HepG2 (cell line): ENCODE results near the gene PEAK1. TPM values are rescaled to one million over a fixed set of nuclear protein-coding genes. Genes with fewer than 3 reads are reported as not detected.

Experiments used
- ATAC-seq: fragments of 200-7000 bp; cut with Tn5 transposase; 3 replicates; pipeline ENCODE4 v1.9.1; 2020; ENCODE audit warnings: mild to moderate bottlenecking, moderate library complexity
- BruUV-seq: library from RNA; stranded (reverse); fragments of 400-500 nt; replicated peaks from 2 replicates; lab custom pipeline; 2021; lab: Mats Ljungman, UMichigan
- CTCF ChIA-PET: fragments of 300-600 bp; formaldehyde crosslinking; extraction: SDS; loops from one replicate; lab custom pipeline; 2021; ENCODE audit warnings: low total read pairs, inconsistent platforms, low intra/inter-chr PET ratio; lab: Yijun Ruan, JAX
- POLR2A ChIA-PET: fragments of 350-600 bp; sonication (Branson Sonifier 250); formaldehyde crosslinking; loops from one replicate; lab custom pipeline; 2020; ENCODE audit warnings: antibody characterized with exemption, inconsistent platforms; lab: Yijun Ruan, JAX
- DNase-seq: peaks from one replicate; pipeline ENCODE4 v3.0.0-alpha.2; 2015; ENCODE audit warnings: low spot score
- FAIRE-seq: peaks from 3 replicates; lab custom pipeline; 2011; peaks lifted over from hg19 to GRCh38; lab: Jason Lieb, UNC
- H2AFZ ChIP-seq: one replicate; pipeline ENCODE4 v1.6.1; 2011; ENCODE audit warnings: low read length, inconsistent platforms
- H3K27ac ChIP-seq: fragments of 300-600 bp; 3 replicates; pipeline ENCODE4 v1.8.0; 2011; ENCODE audit warnings: mixed run types, mild to moderate bottlenecking, mixed read lengths, low read length, inconsistent platforms; ENCODE audit not compliant: insufficient read depth; ENCODE audit errors: extremely low read length
- H3K27me3 ChIP-seq, 2 experiments: fragments of 200-600 bp in 1 of 2; 2 replicates in 1 of 2; 3 replicates in 1 of 2; pipeline versions ENCODE4 v1.6.0 to v1.8.0; 2011; ENCODE audit warnings: low read length in 2 of 2, mild to moderate bottlenecking in 2 of 2, moderate library complexity in 2 of 2, inconsistent platforms in 1 of 2; ENCODE audit not compliant: insufficient read depth in 2 of 2, control insufficient read depth in 1 of 2
- H3K36me3 ChIP-seq, 2 experiments: fragments of 200-600 bp in 1 of 2; replicated peaks in 1 of 2; 2 replicates in 1 of 2; 3 replicates in 1 of 2; pipeline versions ENCODE4 v1.5.1 to v1.8.0; 2011; ENCODE audit warnings: low read length in 2 of 2, inconsistent platforms in 1 of 2; ENCODE audit not compliant: insufficient read depth in 2 of 2, control insufficient read depth in 1 of 2
- H3K4me1 ChIP-seq: 2 replicates; pipeline ENCODE4 v1.5.1; 2012; ENCODE audit warnings: low read length, inconsistent platforms; ENCODE audit not compliant: insufficient read depth
- H3K4me2 ChIP-seq: 2 replicates; pipeline ENCODE4 v1.6.0; 2011; ENCODE audit warnings: low read depth, low read length, inconsistent platforms
- H3K4me3 ChIP-seq, 3 experiments: fragments of 200-600 bp in 1 of 3; sonication (generic), shearing (Covaris generic) in 1 of 3; replicated peaks in 1 of 3; 2 replicates each; pipeline ENCODE4 v1.5.1; 2011 to 2016; ENCODE audit warnings: low read length in 3 of 3, inconsistent platforms in 2 of 3, low read depth in 2 of 3, mild to moderate bottlenecking in 2 of 3, control low read depth in 1 of 3, mixed read lengths in 1 of 3; ENCODE audit not compliant: insufficient read depth in 1 of 3
- H3K79me2 ChIP-seq: one replicate; pipeline ENCODE4 v1.6.1; 2011; ENCODE audit warnings: low read length, inconsistent platforms; ENCODE audit not compliant: insufficient read depth
- H3K9ac ChIP-seq: 2 replicates; pipeline ENCODE4 v1.6.0; 2011; ENCODE audit warnings: mild to moderate bottlenecking, low read depth, low read length, inconsistent platforms; ENCODE audit not compliant: insufficient read depth
- H3K9me3 ChIP-seq: 2 replicates; pipeline ENCODE4 v1.5.1; 2012; ENCODE audit warnings: mild to moderate bottlenecking, low read length
- H4K20me1 ChIP-seq: 2 replicates; pipeline ENCODE4 v1.6.0; 2011; ENCODE audit warnings: inconsistent platforms, mild to moderate bottlenecking, low read length, moderate library complexity; ENCODE audit not compliant: insufficient read depth
- AGO1 ChIP-seq: fragments of 200-400 bp; formaldehyde crosslinking; IDR thresholded peaks from 2 replicates; pipeline ENCODE4 v1.6.1; 2017; ENCODE audit warnings: mild to moderate bottlenecking, low read depth, low read length, moderate library complexity; ENCODE audit not compliant: poor library complexity, severe bottlenecking
- BATF2 ChIP-seq: sonication (generic); formaldehyde crosslinking; IDR thresholded peaks from 2 replicates; pipeline ENCODE4 v1.8.0; 2022; ENCODE audit warnings: mild to moderate bottlenecking, missing genetic modification reagents, moderate library complexity
- CHCHD3 ChIP-seq: sonication (generic); formaldehyde crosslinking; IDR thresholded peaks from 2 replicates; pipeline ENCODE4 v1.8.0; 2022; ENCODE audit warnings: mild to moderate bottlenecking, missing genetic modification reagents, moderate library complexity
- CHD2 ChIP-seq: IDR thresholded peaks from 2 replicates; pipeline ENCODE4 v1.6.1; 2011; ENCODE audit warnings: low read depth, low read length, improper control_type of control experiment
- DR1 ChIP-seq: sonication (generic); formaldehyde crosslinking; IDR thresholded peaks from 2 replicates; pipeline ENCODE4 v1.8.0; 2021; ENCODE audit warnings: mild to moderate bottlenecking, missing genetic modification reagents, inconsistent platforms
- GPBP1L1 ChIP-seq: sonication (generic); formaldehyde crosslinking; IDR thresholded peaks from 2 replicates; pipeline ENCODE4 v1.5.0; 2020; ENCODE audit warnings: mild to moderate bottlenecking, missing genetic modification reagents
- KDM6A ChIP-seq: IDR thresholded peaks from 2 replicates; pipeline ENCODE4 v1.6.1; 2016; ENCODE audit warnings: low read depth
- MBD4 ChIP-seq: IDR thresholded peaks from 2 replicates; pipeline ENCODE4 v1.6.1; 2012; ENCODE audit warnings: low read length, inconsistent platforms, borderline replicate concordance
- MEIS2 ChIP-seq: sonication (generic); formaldehyde crosslinking; IDR thresholded peaks from 2 replicates; pipeline ENCODE4 v1.9.0; 2021; ENCODE audit warnings: mild to moderate bottlenecking, missing genetic modification reagents
- RFXAP ChIP-seq: sonication (generic); formaldehyde crosslinking; IDR thresholded peaks from 2 replicates; pipeline ENCODE4 v1.4.0; 2020; ENCODE audit warnings: missing genetic modification reagents, borderline replicate concordance
- TBX2 ChIP-seq: sonication (generic); formaldehyde crosslinking; IDR thresholded peaks from 2 replicates; pipeline ENCODE4 v1.5.0; 2020; ENCODE audit warnings: missing genetic modification reagents, mild to moderate bottlenecking, borderline replicate concordance
- TBX3 ChIP-seq: fragments of 450-650 bp; IDR thresholded peaks from 2 replicates; pipeline ENCODE4 v1.6.1; 2017; ENCODE audit warnings: antibody characterized with exemption, mild to moderate bottlenecking, inconsistent platforms, borderline replicate concordance
- THAP8 ChIP-seq: sonication (generic); formaldehyde crosslinking; IDR thresholded peaks from 2 replicates; pipeline ENCODE4 v1.5.1; 2020; ENCODE audit warnings: missing genetic modification reagents, mild to moderate bottlenecking, borderline replicate concordance
- ZNF124 ChIP-seq: sonication (generic); formaldehyde crosslinking; IDR thresholded peaks from 2 replicates; pipeline ENCODE4 v1.4.0; 2020; ENCODE audit warnings: missing genetic modification reagents
- ZNF20 ChIP-seq: sonication (generic); formaldehyde crosslinking; IDR thresholded peaks from 2 replicates; pipeline ENCODE4 v1.4.0; 2020; ENCODE audit warnings: mild to moderate bottlenecking, moderate library complexity, missing genetic modification reagents
- ZNF274 ChIP-seq: sonication (generic); formaldehyde crosslinking; IDR thresholded peaks from 2 replicates; pipeline ENCODE4 v1.5.1; 2020; ENCODE audit warnings: mild to moderate bottlenecking, missing genetic modification reagents
- ZNF34 ChIP-seq: sonication (generic); formaldehyde crosslinking; IDR thresholded peaks from 2 replicates; pipeline ENCODE4 v1.4.0; 2020; ENCODE audit warnings: mild to moderate bottlenecking, missing genetic modification reagents, borderline replicate concordance
- ZNF776 ChIP-seq: sonication (generic); formaldehyde crosslinking; IDR thresholded peaks from 2 replicates; pipeline ENCODE4 v1.4.0; 2020; ENCODE audit warnings: mild to moderate bottlenecking, missing genetic modification reagents
- WGBS: methylation state at CpG from one replicate; pipeline ENCODE4 v1.1.6; 2017; ENCODE audit warnings: low lambda C conversion rate; 5-methylcytosine and 5-hydroxymethylcytosine counted together
- in situ Hi-C: cut with HindIII; loops from 2 replicates; pipeline ENCODE4 v1.10.0; 2017; ENCODE audit warnings: low pct_unique_long_range_greater_than_20kb; ENCODE audit not compliant: extremely low pct_ligation_motif_present
- intact Hi-C: fragments of 100-400 bp; cut with micrococcal nuclease; formaldehyde crosslinking; loops from one replicate; pipeline ENCODE4 v1.10.0; 2022; ENCODE audit not compliant: unreplicated experiment
- polyA plus RNA-seq, 8 experiments: library from polyadenylated mRNA; depleted of rRNA in 3 of 8; stranded (reverse) in 7 of 8; unstranded in 1 of 8; fragments of >200 nt; fragmentation: Illumina TruSeq in 4 of 8; extraction: Trizol in 4 of 8; gene quantifications; 2 replicates each; pipeline versions ENCODE4 v1.2.1 to v1.2.3, GENCODE V29; 2011 to 2016; ENCODE audit warnings: low read depth in 4 of 8, missing spikeins in 1 of 8, mixed read lengths in 1 of 8; ENCODE audit not compliant: insufficient read depth in 1 of 8
- total RNA-seq, 5 experiments: library from RNA; depleted of rRNA; stranded (reverse); fragments of >200 nt; fragmentation: Illumina TruSeq; extraction: Trizol; gene quantifications; 2 replicates each; pipeline ENCODE4 v1.2.3, GENCODE V29; 2016; ENCODE audit warnings: low read depth in 1 of 5
- TF ChIP-seq, protein P1 (sequence below): sonication (generic); formaldehyde crosslinking; IDR thresholded peaks from 2 replicates; pipeline ENCODE4 v1.8.0; 2022; ENCODE audit warnings: mild to moderate bottlenecking, missing genetic modification reagents, borderline replicate concordance
- TF ChIP-seq, protein P2 (sequence below): sonication (generic); formaldehyde crosslinking; IDR thresholded peaks from 2 replicates; pipeline ENCODE4 v1.4.0; 2020; ENCODE audit warnings: mild to moderate bottlenecking, missing genetic modification reagents

Gene PEAK1
- total and polyA plus RNA-seq, 2 of the 13 experiments (the other 11 are each of a cell fraction or from before 2014, with no cell fraction given) = 6.0 to 6.6 TPM

DNA sequence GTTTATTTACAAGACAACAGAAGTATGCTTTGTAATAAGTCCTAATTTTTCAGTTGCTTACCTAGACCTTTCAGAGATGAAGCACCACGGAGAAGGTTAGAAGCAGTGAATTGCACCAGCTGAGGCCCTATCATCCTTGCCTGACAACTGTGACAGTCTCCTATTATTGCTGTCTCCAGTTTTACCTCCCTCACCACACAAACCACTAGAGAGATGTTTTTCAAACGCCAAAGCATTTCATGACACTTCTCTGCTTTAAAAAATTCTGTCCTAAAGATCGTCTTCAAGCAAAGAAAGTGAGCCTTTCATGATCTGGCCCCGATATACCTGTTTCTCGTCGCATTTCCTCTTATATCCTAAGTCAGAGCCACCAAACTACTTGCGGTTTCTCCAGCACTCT, 276.7 kb downstream of the PEAK1 start:
- no peaks in the 10 kb centered on the region for H3K36me3 ChIP-seq
- no peak overlapping the region for H2AFZ ChIP-seq
- no peak for ATAC-seq
- POLR2A ChIA-PET = no interaction called here
- H3K9me3 ChIP-seq = peaks cover 14% of the 10 kb centered on the region; the same call in 1 of the 2 replicates
- no TSS peak for BruUV-seq
- H3K79me2 ChIP-seq = no peaks in the 10 kb centered on the region
- TF ChIP-seq CHD2 (no peak), CHCHD3 (no peak), THAP8 (CRISPR knock-in tag) (no peak), BATF2 (CRISPR knock-in tag) (no peak), ZNF20 (CRISPR knock-in tag) (no peak), ZNF124 (no peak), TBX2 (CRISPR knock-in tag) (no peak), ZNF34 (CRISPR knock-in tag) (no peak), GPBP1L1 (no peak), DR1 (CRISPR knock-in tag) (no peak), RFXAP (no peak), KDM6A (no peak), ZNF776 (CRISPR knock-in tag) (no peak), MBD4 (no peak), ZNF274 (CRISPR knock-in tag) (no peak), AGO1 (no peak), TBX3 (no peak), MEIS2 (no peak)
- TF ChIP-seq, protein P1, sequence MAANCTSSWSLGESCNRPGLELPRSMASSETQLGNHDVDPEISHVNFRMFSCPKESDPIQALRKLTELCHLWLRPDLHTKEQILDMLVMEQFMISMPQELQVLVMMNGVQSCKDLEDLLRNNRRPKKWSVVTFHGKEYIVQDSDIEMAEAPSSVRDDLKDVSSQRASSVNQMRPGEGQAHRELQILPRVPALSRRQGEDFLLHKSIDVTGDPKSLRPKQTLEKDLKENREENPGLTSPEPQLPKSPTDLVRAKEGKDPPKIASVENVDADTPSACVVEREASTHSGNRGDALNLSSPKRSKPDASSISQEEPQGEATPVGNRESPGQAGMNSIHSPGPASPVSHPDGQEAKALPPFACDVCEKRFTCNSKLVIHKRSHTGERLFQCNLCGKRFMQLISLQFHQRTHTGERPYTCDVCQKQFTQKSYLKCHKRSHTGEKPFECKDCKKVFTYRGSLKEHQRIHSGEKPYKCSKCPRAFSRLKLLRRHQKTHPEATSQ = no peak
- TF ChIP-seq, protein P2, sequence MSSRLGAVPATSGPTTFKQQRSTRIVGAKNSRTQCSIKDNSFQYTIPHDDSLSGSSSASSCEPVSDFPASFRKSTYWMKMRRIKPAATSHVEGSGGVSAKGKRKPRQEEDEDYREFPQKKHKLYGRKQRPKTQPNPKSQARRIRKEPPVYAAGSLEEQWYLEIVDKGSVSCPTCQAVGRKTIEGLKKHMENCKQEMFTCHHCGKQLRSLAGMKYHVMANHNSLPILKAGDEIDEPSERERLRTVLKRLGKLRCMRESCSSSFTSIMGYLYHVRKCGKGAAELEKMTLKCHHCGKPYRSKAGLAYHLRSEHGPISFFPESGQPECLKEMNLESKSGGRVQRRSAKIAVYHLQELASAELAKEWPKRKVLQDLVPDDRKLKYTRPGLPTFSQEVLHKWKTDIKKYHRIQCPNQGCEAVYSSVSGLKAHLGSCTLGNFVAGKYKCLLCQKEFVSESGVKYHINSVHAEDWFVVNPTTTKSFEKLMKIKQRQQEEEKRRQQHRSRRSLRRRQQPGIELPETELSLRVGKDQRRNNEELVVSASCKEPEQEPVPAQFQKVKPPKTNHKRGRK (CRISPR knock-in tag) = no peak
- intact Hi-C loops = no loop called here
- in situ Hi-C loops = no loop called here
- WGBS = 97% methylated on average over 7 of the region's 7 CpGs
- FAIRE-seq = no peak
- no peak overlapping the region for H3K9ac ChIP-seq
- H4K20me1 ChIP-seq = no peaks in the 10 kb centered on the region
- DNase-seq = no peak
- H3K27ac ChIP-seq = no peak overlapping the region
- no peaks in the 10 kb centered on the region for H3K27me3 ChIP-seq
- H3K4me3 ChIP-seq = no peak overlapping the region
- CTCF ChIA-PET = no interaction called here
- no peak overlapping the region for H3K4me2 ChIP-seq
- H3K4me1 ChIP-seq = peaks cover 20% of the 10 kb centered on the region
